Fibroblast of villous mesenchyme (primary cell): ENCODE data around the gene MLLT3. TPM values are rescaled to one million over a fixed set of nuclear protein-coding genes. Genes with fewer than 3 reads are reported as not detected.

Source experiments
- DNase-seq: peaks from one replicate; pipeline ENCODE4 v3.0.0-alpha.2; 2010; ENCODE audit warnings: low read depth
- H3K4me3 ChIP-seq: 2 replicates; pipeline ENCODE4 v1.5.1; 2011; ENCODE audit warnings: low read depth, mild to moderate bottlenecking, low read length
- total RNA-seq: library from RNA; depleted of rRNA; stranded (reverse); fragments of >200 nt; gene quantifications from 2 replicates; pipeline ENCODE4 v1.2.3, GENCODE V29; 2012
- TF ChIP-seq, protein P1 (sequence below): IDR thresholded peaks from 2 replicates; pipeline ENCODE4 v1.5.1; 2012; ENCODE audit warnings: low read depth, mild to moderate bottlenecking, low read length; ENCODE audit not compliant: insufficient read depth

MLLT3 gene
- total RNA-seq, 1 donor = 44.9 TPM

DNA sequence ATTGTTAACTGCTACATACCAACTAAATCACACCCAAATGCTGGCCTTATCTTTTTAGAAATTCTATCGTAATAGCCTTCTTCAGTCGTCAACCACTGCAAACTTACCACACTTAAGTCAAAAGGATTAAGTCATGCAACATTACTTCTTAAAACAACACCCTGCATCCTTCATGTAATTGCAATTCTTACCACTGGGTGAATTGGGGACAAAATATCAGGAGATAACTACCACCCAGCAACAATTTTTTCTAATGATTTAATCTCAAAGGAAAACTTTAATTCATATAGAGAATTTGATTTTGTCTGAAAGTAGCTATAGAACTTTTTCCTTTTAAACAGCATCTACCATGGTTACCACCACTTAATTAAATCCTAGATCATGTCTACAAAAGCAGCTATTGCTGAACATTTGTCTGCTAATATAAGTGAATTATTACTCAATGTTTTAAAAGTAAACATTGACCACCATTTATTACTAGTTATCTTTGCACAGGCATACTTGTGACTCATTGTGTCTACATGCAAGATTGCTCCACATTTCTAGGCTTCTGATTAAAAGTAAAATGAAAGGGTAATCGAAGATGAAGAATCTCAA lies 10.5 kb downstream of the MLLT3 start:
- TF ChIP-seq, protein P1, sequence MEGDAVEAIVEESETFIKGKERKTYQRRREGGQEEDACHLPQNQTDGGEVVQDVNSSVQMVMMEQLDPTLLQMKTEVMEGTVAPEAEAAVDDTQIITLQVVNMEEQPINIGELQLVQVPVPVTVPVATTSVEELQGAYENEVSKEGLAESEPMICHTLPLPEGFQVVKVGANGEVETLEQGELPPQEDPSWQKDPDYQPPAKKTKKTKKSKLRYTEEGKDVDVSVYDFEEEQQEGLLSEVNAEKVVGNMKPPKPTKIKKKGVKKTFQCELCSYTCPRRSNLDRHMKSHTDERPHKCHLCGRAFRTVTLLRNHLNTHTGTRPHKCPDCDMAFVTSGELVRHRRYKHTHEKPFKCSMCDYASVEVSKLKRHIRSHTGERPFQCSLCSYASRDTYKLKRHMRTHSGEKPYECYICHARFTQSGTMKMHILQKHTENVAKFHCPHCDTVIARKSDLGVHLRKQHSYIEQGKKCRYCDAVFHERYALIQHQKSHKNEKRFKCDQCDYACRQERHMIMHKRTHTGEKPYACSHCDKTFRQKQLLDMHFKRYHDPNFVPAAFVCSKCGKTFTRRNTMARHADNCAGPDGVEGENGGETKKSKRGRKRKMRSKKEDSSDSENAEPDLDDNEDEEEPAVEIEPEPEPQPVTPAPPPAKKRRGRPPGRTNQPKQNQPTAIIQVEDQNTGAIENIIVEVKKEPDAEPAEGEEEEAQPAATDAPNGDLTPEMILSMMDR = peak; percentile 64
- H3K4me3 ChIP-seq = peak overlapping the region; percentile 16

GRCh38 chr9:20610591-20610990 lies 11.7 kb downstream of the MLLT3 start:
- TF ChIP-seq, protein P1 = no peak
- no peak for DNase-seq
- no peak overlapping the region for H3K4me3 ChIP-seq

More for the DNA sequence above, 10.5 kb downstream of the MLLT3 start:
- peak; percentile 91 for DNase-seq

DNA sequence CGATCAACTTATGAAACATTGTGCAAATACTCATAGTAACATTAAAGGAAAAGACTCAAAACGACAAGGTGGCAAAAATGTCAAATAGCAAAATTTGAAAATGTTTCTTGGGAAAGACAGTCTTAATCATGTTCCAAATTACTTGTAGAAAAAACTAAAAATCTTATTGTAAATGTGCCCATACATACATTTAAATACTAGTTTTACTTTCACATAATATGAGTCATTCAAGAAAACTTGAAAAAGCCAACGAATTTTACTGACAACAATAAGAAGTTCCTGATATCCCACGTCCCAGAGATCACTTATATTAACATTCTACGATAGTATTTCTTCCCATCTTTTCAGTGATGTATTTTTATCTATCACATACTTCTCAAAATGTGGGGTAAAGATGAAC lies 13.7 kb downstream of the MLLT3 start:
- no peak overlapping the region for H3K4me3 ChIP-seq
- no peak for DNase-seq
- TF ChIP-seq, protein P1 = no peak

DNA sequence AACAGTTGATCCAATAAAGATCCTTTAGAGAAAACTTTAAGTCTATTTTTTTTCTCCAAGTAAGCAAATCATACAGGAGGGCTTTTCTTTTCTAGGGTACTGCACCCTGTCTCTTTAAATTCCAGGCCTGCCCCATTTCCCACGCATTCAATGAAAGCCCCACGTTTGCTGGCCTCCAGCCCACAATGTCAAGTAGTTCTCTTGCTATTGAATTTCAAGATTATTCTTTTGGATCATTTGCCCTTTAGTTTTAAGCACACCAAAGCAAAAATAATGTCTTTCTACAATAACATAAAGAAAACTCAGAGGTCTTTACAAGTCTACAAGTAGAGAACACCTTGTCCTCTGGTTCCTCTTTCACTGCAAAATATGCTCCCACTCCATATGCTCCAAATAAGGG lies 15.6 kb downstream of the MLLT3 start:
- DNase-seq = no peak
- no peak overlapping the region for H3K4me3 ChIP-seq
- TF ChIP-seq, protein P1 = no peak

GRCh38 chr9:20604562-20604961 lies 17.7 kb downstream of the MLLT3 start:
- peak overlapping the region; percentile 34 for H3K4me3 ChIP-seq
- TF ChIP-seq, protein P1 = no peak
- peak; percentile 75 for DNase-seq

DNA sequence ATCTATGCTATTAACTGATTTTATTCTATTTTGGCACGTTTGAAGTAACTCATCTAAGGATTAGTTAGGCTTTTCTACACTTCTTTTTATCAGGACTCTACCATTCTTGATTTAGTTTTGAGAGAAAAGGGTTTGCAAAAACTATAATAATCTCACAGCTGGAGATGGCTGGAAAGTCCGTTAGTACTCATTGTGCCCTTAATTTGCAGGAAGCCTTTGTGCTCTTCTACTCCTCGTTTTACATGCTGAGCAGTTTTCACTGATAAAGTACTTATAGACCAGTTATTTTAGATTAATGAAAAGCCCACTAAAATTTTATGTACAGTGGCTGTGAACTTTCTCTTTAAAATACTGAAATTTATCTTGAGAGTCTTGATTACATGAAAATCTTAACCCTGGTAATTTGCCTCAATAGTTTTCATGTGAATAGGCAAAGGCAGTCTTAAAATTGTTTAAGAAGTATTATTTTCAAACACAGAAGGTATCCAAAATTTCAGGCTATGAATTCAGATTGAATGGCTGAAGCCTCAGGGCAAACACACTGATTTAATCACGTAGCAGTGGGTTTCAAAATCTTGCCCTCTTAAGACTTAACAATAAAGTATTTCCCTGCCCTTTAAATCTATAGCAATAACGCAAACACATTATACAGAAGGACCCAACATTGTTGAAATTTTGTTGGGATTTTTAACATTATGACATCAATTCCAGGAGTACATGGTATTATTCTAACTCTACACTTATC lies 18.6 kb downstream of the MLLT3 start:
- no peak for DNase-seq
- H3K4me3 ChIP-seq = no peak overlapping the region
- TF ChIP-seq, protein P1 = no peak
